ENCODE results near the gene CD3G.

DNA sequence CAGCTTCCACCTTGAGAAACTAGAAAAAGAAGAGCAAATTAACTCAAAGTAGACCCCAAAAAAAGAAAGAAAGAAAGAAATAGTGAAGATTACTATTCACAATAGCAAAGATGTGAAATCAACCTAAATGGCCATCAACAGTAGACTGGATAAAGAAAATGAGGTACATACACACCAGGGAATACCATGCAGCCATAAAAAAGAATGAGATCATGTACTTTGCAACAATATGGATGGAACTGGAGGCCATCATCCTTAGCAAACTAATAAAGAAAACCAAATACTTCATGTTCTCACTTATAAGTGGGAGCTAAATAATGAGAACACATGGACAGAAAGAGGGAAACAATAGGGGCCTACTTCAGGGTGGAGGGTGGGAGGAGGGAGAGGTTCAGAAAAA lies 15.4 kb upstream of the CD3G start:
- TF ChIP-seq, protein P1, sequence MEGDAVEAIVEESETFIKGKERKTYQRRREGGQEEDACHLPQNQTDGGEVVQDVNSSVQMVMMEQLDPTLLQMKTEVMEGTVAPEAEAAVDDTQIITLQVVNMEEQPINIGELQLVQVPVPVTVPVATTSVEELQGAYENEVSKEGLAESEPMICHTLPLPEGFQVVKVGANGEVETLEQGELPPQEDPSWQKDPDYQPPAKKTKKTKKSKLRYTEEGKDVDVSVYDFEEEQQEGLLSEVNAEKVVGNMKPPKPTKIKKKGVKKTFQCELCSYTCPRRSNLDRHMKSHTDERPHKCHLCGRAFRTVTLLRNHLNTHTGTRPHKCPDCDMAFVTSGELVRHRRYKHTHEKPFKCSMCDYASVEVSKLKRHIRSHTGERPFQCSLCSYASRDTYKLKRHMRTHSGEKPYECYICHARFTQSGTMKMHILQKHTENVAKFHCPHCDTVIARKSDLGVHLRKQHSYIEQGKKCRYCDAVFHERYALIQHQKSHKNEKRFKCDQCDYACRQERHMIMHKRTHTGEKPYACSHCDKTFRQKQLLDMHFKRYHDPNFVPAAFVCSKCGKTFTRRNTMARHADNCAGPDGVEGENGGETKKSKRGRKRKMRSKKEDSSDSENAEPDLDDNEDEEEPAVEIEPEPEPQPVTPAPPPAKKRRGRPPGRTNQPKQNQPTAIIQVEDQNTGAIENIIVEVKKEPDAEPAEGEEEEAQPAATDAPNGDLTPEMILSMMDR (IDR thresholded peaks at IDR 0.05), result no peak
- TF ChIP-seq ZFX (IDR thresholded peaks at IDR 0.05; ENCODE audit: borderline replicate concordance), result no peak
